ENCODE measurements around the gene TPI1.
"Not testable (repeated sequence)": the region's sequence is repeated elsewhere in the genome, so short reads cannot be mapped to it uniquely, and the experiment has no call there.

TPI1 gene

GRCh38 chr12:6861391-6861790 is 5.9 kb upstream of the TPI1 start:
- no peak overlapping the region for H4K91ac ChIP-seq (ENCODE audit: low read length)
- no peak overlapping the region for H4K8ac ChIP-seq (ENCODE audit: low read length)
- H3K79me1 ChIP-seq (replicated peaks; ENCODE audit: low read length, poor library complexity, severe bottlenecking): peaks cover 27% of the 10 kb centered on the region
- WGBS: 95% methylated on average over 9 of the region's 9 CpGs
- no peak overlapping the region for H3K18ac ChIP-seq (ENCODE audit: low read depth in 1 of 2, low read length in 2 of 2)
- peaks cover 95 to 98% of the 10 kb centered on the region in 2 experiments for H3K36me3 ChIP-seq (ENCODE audit: control insufficient read depth in 1 of 2, insufficient read depth in 2 of 2, low read depth in 1 of 2, low read length in 2 of 2)
- no peak overlapping the region for H3K27ac ChIP-seq (ENCODE audit: low read length, poor library complexity, severe bottlenecking)
- no peak overlapping the region for H2AK5ac ChIP-seq (ENCODE audit: low read length, severe bottlenecking)
- H3K9ac ChIP-seq (ENCODE audit: low read length): no peak overlapping the region
- H2BK15ac ChIP-seq (ENCODE audit: low read depth, poor library complexity, severe bottlenecking): no peak overlapping the region
- H3K4me1 ChIP-seq (ENCODE audit: control insufficient read depth, insufficient read depth, low read depth, low read length): no peaks in the 10 kb centered on the region
- no peak overlapping the region for H2BK120ac ChIP-seq (ENCODE audit: low read depth, low read length)
- H2BK5ac ChIP-seq (ENCODE audit: low read depth, low read length, poor library complexity, severe bottlenecking): no peak overlapping the region
- H3K4me2 ChIP-seq (ENCODE audit: low read length, poor library complexity, severe bottlenecking): no peak overlapping the region
- H3K4ac ChIP-seq (ENCODE audit: low read depth in 1 of 2, low read length in 2 of 2): no peak overlapping the region
- no peaks in the 10 kb centered on the region for H3K27me3 ChIP-seq (ENCODE audit: control insufficient read depth in 1 of 2, insufficient read depth in 1 of 2, low read length in 2 of 2)
- H2BK12ac ChIP-seq (ENCODE audit: low read length in 2 of 2): no peak overlapping the region
- no peak for DNase-seq
- H3K14ac ChIP-seq (ENCODE audit: low read length in 2 of 2): no peak overlapping the region
- H2AFZ ChIP-seq (ENCODE audit: low read depth, low read length): no peak overlapping the region
- no peaks in the 10 kb centered on the region for H3K9me3 ChIP-seq (ENCODE audit: control insufficient read depth, low read length)
- H3K23ac ChIP-seq (ENCODE audit: low read length in 2 of 2): no peak overlapping the region
- H3K4me3 ChIP-seq (ENCODE audit: insufficient read depth in 1 of 2, low read depth in 1 of 2, low read length in 2 of 2): no peak overlapping the region

GRCh38 chr12:6863033-6863432 is 4.3 kb upstream of the TPI1 start:
- peaks cover 20% of the 10 kb centered on the region for H3K79me1 ChIP-seq (replicated peaks; ENCODE audit: low read length, poor library complexity, severe bottlenecking)
- DNase-seq: no peak
- no peak overlapping the region for H2BK15ac ChIP-seq (ENCODE audit: low read depth, poor library complexity, severe bottlenecking)
- no peak overlapping the region for H3K14ac ChIP-seq (ENCODE audit: low read length in 2 of 2)
- no peak overlapping the region for H3K4ac ChIP-seq (ENCODE audit: low read depth in 1 of 2, low read length in 2 of 2)
- peaks cover 80 to 83% of the 10 kb centered on the region in 2 experiments for H3K36me3 ChIP-seq (ENCODE audit: control insufficient read depth in 1 of 2, insufficient read depth in 2 of 2, low read depth in 1 of 2, low read length in 2 of 2)
- H3K27me3 ChIP-seq (ENCODE audit: control insufficient read depth in 1 of 2, insufficient read depth in 1 of 2, low read length in 2 of 2): no peaks in the 10 kb centered on the region
- no peaks in the 10 kb centered on the region for H3K9me3 ChIP-seq (ENCODE audit: control insufficient read depth, low read length)
- no peak overlapping the region for H3K4me2 ChIP-seq (ENCODE audit: low read length, poor library complexity, severe bottlenecking)
- no peak overlapping the region for H2BK5ac ChIP-seq (ENCODE audit: low read depth, low read length, poor library complexity, severe bottlenecking)
- no peak overlapping the region for H2AFZ ChIP-seq (ENCODE audit: low read depth, low read length)
- peaks cover 7% of the 10 kb centered on the region for H3K4me1 ChIP-seq (ENCODE audit: control insufficient read depth, insufficient read depth, low read depth, low read length)
- H3K27ac ChIP-seq (ENCODE audit: low read length, poor library complexity, severe bottlenecking): no peak overlapping the region
- H3K9ac ChIP-seq (ENCODE audit: low read length): no peak overlapping the region
- WGBS: 96% methylated on average over 11 of the region's 11 CpGs
- no peak overlapping the region for H2BK120ac ChIP-seq (ENCODE audit: low read depth, low read length)
- H4K91ac ChIP-seq (ENCODE audit: low read length): no peak overlapping the region
- H3K4me3 ChIP-seq (ENCODE audit: insufficient read depth in 1 of 2, low read depth in 1 of 2, low read length in 2 of 2): no peak overlapping the region
- H3K23ac ChIP-seq (ENCODE audit: low read length in 2 of 2): no peak overlapping the region
- no peak overlapping the region for H2BK12ac ChIP-seq (ENCODE audit: low read length in 2 of 2)
- H3K18ac ChIP-seq (ENCODE audit: low read depth in 1 of 2, low read length in 2 of 2): no peak overlapping the region
- H4K8ac ChIP-seq (ENCODE audit: low read length): no peak overlapping the region
- H2AK5ac ChIP-seq (ENCODE audit: low read length, severe bottlenecking): no peak overlapping the region

DNA sequence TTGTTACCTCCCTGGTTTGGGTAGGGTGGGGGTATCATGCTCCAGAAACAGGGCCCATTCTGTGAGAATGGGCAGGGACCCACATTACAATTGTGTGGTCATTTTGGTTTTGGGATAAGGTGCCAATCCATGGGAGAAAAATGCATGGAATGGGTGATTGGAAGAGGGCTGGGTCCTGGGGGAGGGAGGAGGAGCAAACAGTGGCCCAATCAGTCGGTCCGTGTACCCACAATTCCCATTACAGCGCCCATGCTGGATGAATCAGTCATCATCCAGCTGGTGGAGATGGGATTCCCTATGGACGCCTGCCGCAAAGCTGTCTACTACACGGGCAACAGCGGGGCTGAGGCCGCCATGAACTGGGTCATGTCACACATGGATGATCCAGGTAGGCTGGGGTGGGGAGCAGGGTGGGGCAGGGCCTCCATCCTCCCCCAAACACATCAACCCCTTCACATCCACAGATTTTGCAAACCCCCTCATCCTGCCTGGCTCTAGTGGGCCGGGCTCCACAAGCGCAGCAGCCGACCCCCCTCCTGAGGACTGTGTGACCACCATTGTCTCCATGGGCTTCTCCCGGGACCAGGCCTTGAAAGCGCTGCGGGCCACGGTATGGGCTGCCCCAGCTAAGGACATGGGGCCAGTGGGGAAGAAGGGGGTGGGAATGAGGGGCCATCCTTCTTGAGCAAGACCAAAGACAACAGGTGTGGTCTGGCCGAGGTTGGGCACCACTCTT is 3.6 kb upstream of the TPI1 start:
- Histone ChIP-seq H3K14ac (ENCODE audit: low read length in 2 of 2) (no peak overlapping the region), H3K27me3 (ENCODE audit: control insufficient read depth in 1 of 2, insufficient read depth in 1 of 2, low read length in 2 of 2) (no peaks in the 10 kb centered on the region), H2AFZ (ENCODE audit: low read depth, low read length) (no peak overlapping the region), H2BK5ac (ENCODE audit: low read depth, low read length, poor library complexity, severe bottlenecking) (no peak overlapping the region), H3K4me2 (ENCODE audit: low read length, poor library complexity, severe bottlenecking) (no peak overlapping the region), H3K18ac (ENCODE audit: low read depth in 1 of 2, low read length in 2 of 2) (no peak overlapping the region), H3K9ac (ENCODE audit: low read length) (no peak overlapping the region), H3K4me1 (ENCODE audit: control insufficient read depth, insufficient read depth, low read depth, low read length) (peaks cover 10% of the 10 kb centered on the region), H2AK5ac (ENCODE audit: low read length, severe bottlenecking) (no peak overlapping the region), H3K36me3 (ENCODE audit: control insufficient read depth in 1 of 2, insufficient read depth in 2 of 2, low read depth in 1 of 2, low read length in 2 of 2) (peaks cover 74 to 76% of the 10 kb centered on the region in 2 experiments), H2BK15ac (ENCODE audit: low read depth, poor library complexity, severe bottlenecking) (no peak overlapping the region), H4K8ac (ENCODE audit: low read length) (no peak overlapping the region), H3K23ac (ENCODE audit: low read length in 2 of 2) (no peak overlapping the region), H3K4ac (ENCODE audit: low read depth in 1 of 2, low read length in 2 of 2) (no peak overlapping the region), H3K27ac (ENCODE audit: low read length, poor library complexity, severe bottlenecking) (no peak overlapping the region), H3K79me1 (replicated peaks; ENCODE audit: low read length, poor library complexity, severe bottlenecking) (peaks cover 20% of the 10 kb centered on the region), H2BK12ac (ENCODE audit: low read length in 2 of 2) (no peak overlapping the region), H3K9me3 (ENCODE audit: control insufficient read depth, low read length) (no peaks in the 10 kb centered on the region), H3K4me3 (ENCODE audit: insufficient read depth in 1 of 2, low read depth in 1 of 2, low read length in 2 of 2) (no peak overlapping the region), H4K91ac (ENCODE audit: low read length) (no peak overlapping the region), H2BK120ac (ENCODE audit: low read depth, low read length) (no peak overlapping the region)
- 97% methylated on average over 16 of the region's 16 CpGs for WGBS
- no peak for DNase-seq

DNA sequence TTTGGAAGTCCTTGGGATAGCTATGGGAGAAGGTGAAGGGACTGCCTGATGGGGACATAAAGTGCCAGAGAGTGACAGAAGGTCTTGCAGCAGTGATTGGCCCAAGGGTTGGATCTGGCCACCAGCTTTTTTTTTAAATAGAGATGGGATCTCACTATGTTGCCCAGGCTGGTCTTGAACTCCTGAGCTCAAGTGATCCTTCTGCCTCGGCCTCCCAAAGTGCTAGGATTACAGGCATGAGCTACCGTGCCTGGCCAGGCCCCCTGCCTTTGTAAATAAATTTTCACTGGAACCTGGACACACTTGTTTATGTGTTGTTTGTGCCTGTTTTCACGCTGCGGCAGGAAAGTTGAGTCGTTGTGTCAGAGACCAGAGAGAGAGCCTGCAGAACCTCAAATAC is 2.0 kb upstream of the TPI1 start:
- not testable (repeated sequence) for H3K4me3 ChIP-seq (ENCODE audit: insufficient read depth in 1 of 2, low read depth in 1 of 2, low read length in 2 of 2); H4K91ac ChIP-seq (ENCODE audit: low read length); H2AFZ ChIP-seq (ENCODE audit: low read depth, low read length); H2AK5ac ChIP-seq (ENCODE audit: low read length, severe bottlenecking); H3K27ac ChIP-seq (ENCODE audit: low read length, poor library complexity, severe bottlenecking); H3K9ac ChIP-seq (ENCODE audit: low read length); H2BK15ac ChIP-seq (ENCODE audit: low read depth, poor library complexity, severe bottlenecking); H3K14ac ChIP-seq (ENCODE audit: low read length in 2 of 2); H3K27me3 ChIP-seq (ENCODE audit: control insufficient read depth in 1 of 2, insufficient read depth in 1 of 2, low read length in 2 of 2); H2BK120ac ChIP-seq (ENCODE audit: low read depth, low read length); H3K18ac ChIP-seq (ENCODE audit: low read depth in 1 of 2, low read length in 2 of 2); H2BK5ac ChIP-seq (ENCODE audit: low read depth, low read length, poor library complexity, severe bottlenecking); H4K8ac ChIP-seq (ENCODE audit: low read length); H3K9me3 ChIP-seq (ENCODE audit: control insufficient read depth, low read length); DNase-seq; H2BK12ac ChIP-seq (ENCODE audit: low read length in 2 of 2); H3K4me2 ChIP-seq (ENCODE audit: low read length, poor library complexity, severe bottlenecking); H3K4ac ChIP-seq (ENCODE audit: low read depth in 1 of 2, low read length in 2 of 2); H3K23ac ChIP-seq (ENCODE audit: low read length in 2 of 2)
- Histone ChIP-seq H3K4me1 (ENCODE audit: control insufficient read depth, insufficient read depth, low read depth, low read length) (peaks cover 16% of the 10 kb centered on the region), H3K36me3 (ENCODE audit: control insufficient read depth in 1 of 2, insufficient read depth in 2 of 2, low read depth in 1 of 2, low read length in 2 of 2) (peaks cover 74 to 75% of the 10 kb centered on the region in 2 experiments), H3K79me1 (replicated peaks; ENCODE audit: low read length, poor library complexity, severe bottlenecking) (peaks cover 10% of the 10 kb centered on the region)
- WGBS: 77% methylated on average over 2 of the region's 5 CpGs
